Stimulated activated CD4-positive, alpha-beta T cell treated with anti-CD3 and anti-CD28 coated beads, Interleukin-12 subunit alpha, Interleukin-12 subunit beta, amount 100 ng/mL, for 4 hours (primary cell): ENCODE measurements around the gene PTPRN2.
"Not testable (repeated sequence)": the region's sequence is repeated elsewhere in the genome, so short reads cannot be mapped to it uniquely, and the experiment has no call there.

Experiments
- DNase-seq: peaks from one replicate; pipeline ENCODE4 v3.0.0-alpha.2; 2020

Gene PTPRN2

GRCh38 chr7:158530800-158531609, 56.6 kb downstream of the PTPRN2 start:
- DNase-seq, result no peak

- no peak for DNase-seq
Observed at GRCh38 chr7:158529181-158530096, 58.2 kb downstream of the PTPRN2 start.

- DNase-seq, result no peak
Observed at GRCh38 chr7:158527915-158528502, 59.6 kb downstream of the PTPRN2 start.

GRCh38 chr7:158527495-158527894, 60.1 kb downstream of the PTPRN2 start:
- no peak for DNase-seq

- no peak for DNase-seq
Observed at GRCh38 chr7:158527038-158527437, 60.6 kb downstream of the PTPRN2 start.

- no peak for DNase-seq
Observed at GRCh38 chr7:158526531-158526930, 61.1 kb downstream of the PTPRN2 start.

- DNase-seq, result no peak
Observed at GRCh38 chr7:158525648-158526484, 61.8 kb downstream of the PTPRN2 start.

- DNase-seq, result no peak
Observed at GRCh38 chr7:158524749-158525635, 62.6 kb downstream of the PTPRN2 start.

- not testable (repeated sequence) for DNase-seq
Observed at GRCh38 chr7:158524286-158524685, 63.3 kb downstream of the PTPRN2 start.

- DNase-seq, result not testable (repeated sequence)
Observed at GRCh38 chr7:158523877-158524276, 63.7 kb downstream of the PTPRN2 start.

GRCh38 chr7:158523165-158523856, 64.3 kb downstream of the PTPRN2 start:
- not testable (repeated sequence) for DNase-seq

- DNase-seq, result not testable (repeated sequence)
Observed at GRCh38 chr7:158521795-158522194, 65.8 kb downstream of the PTPRN2 start.

- no peak for DNase-seq
Observed at GRCh38 chr7:158520825-158521224, 66.8 kb downstream of the PTPRN2 start.

GRCh38 chr7:158519633-158520174, 67.9 kb downstream of the PTPRN2 start:
- DNase-seq, result no peak

- DNase-seq, result no peak
Observed at GRCh38 chr7:158518980-158519632, 68.5 kb downstream of the PTPRN2 start.

- DNase-seq, result no peak
Observed at GRCh38 chr7:158517571-158517970, 70.1 kb downstream of the PTPRN2 start.

- DNase-seq, result no peak
Observed at GRCh38 chr7:158517072-158517471, 70.6 kb downstream of the PTPRN2 start.

GRCh38 chr7:158516524-158516923, 71.1 kb downstream of the PTPRN2 start:
- no peak for DNase-seq

GRCh38 chr7:158512869-158513268, 74.8 kb downstream of the PTPRN2 start:
- no peak for DNase-seq

- no peak for DNase-seq
Observed at GRCh38 chr7:158512042-158512441, 75.6 kb downstream of the PTPRN2 start.
